HepG2 (cell line): ENCODE measurements around the gene HSPB6. TPM values are rescaled to one million over a fixed set of nuclear protein-coding genes. Genes with fewer than 3 reads are reported as not detected.
A peak's percentile ranks its signal among the peaks of the same experiment; 100 is the strongest.

Experiments
- ATAC-seq: fragments of 200-7000 bp; cut with Tn5 transposase; 3 replicates; pipeline ENCODE4 v1.9.1; 2020; ENCODE audit warnings: mild to moderate bottlenecking, moderate library complexity
- BruUV-seq: library from RNA; stranded (reverse); fragments of 400-500 nt; replicated peaks from 2 replicates; lab custom pipeline; 2021; lab: Mats Ljungman, UMichigan
- CTCF ChIA-PET: fragments of 300-600 bp; formaldehyde crosslinking; extraction: SDS; loops from one replicate; lab custom pipeline; 2021; ENCODE audit warnings: low total read pairs, inconsistent platforms, low intra/inter-chr PET ratio; lab: Yijun Ruan, JAX
- POLR2A ChIA-PET: fragments of 350-600 bp; sonication (Branson Sonifier 250); formaldehyde crosslinking; loops from one replicate; lab custom pipeline; 2020; ENCODE audit warnings: antibody characterized with exemption, inconsistent platforms; lab: Yijun Ruan, JAX
- DNase-seq: peaks from one replicate; pipeline ENCODE4 v3.0.0-alpha.2; 2015; ENCODE audit warnings: low spot score
- FAIRE-seq: peaks from 3 replicates; lab custom pipeline; 2011; peaks lifted over from hg19 to GRCh38; lab: Jason Lieb, UNC
- H2AFZ ChIP-seq: one replicate; pipeline ENCODE4 v1.6.1; 2011; ENCODE audit warnings: low read length, inconsistent platforms
- H3K27ac ChIP-seq: fragments of 300-600 bp; 3 replicates; pipeline ENCODE4 v1.8.0; 2011; ENCODE audit warnings: mixed run types, mild to moderate bottlenecking, mixed read lengths, low read length, inconsistent platforms; ENCODE audit not compliant: insufficient read depth; ENCODE audit errors: extremely low read length
- H3K27me3 ChIP-seq, 2 experiments: fragments of 200-600 bp in 1 of 2; 2 replicates in 1 of 2; 3 replicates in 1 of 2; pipeline versions ENCODE4 v1.6.0 to v1.8.0; 2011; ENCODE audit warnings: low read length in 2 of 2, mild to moderate bottlenecking in 2 of 2, moderate library complexity in 2 of 2, inconsistent platforms in 1 of 2; ENCODE audit not compliant: insufficient read depth in 2 of 2, control insufficient read depth in 1 of 2
- H3K36me3 ChIP-seq, 2 experiments: fragments of 200-600 bp in 1 of 2; replicated peaks in 1 of 2; 2 replicates in 1 of 2; 3 replicates in 1 of 2; pipeline versions ENCODE4 v1.5.1 to v1.8.0; 2011; ENCODE audit warnings: low read length in 2 of 2, inconsistent platforms in 1 of 2; ENCODE audit not compliant: insufficient read depth in 2 of 2, control insufficient read depth in 1 of 2
- H3K4me1 ChIP-seq: 2 replicates; pipeline ENCODE4 v1.5.1; 2012; ENCODE audit warnings: low read length, inconsistent platforms; ENCODE audit not compliant: insufficient read depth
- H3K4me2 ChIP-seq: 2 replicates; pipeline ENCODE4 v1.6.0; 2011; ENCODE audit warnings: low read depth, low read length, inconsistent platforms
- H3K4me3 ChIP-seq, 3 experiments: fragments of 200-600 bp in 1 of 3; sonication (generic), shearing (Covaris generic) in 1 of 3; replicated peaks in 1 of 3; 2 replicates each; pipeline ENCODE4 v1.5.1; 2011 to 2016; ENCODE audit warnings: low read length in 3 of 3, inconsistent platforms in 2 of 3, low read depth in 2 of 3, mild to moderate bottlenecking in 2 of 3, control low read depth in 1 of 3, mixed read lengths in 1 of 3; ENCODE audit not compliant: insufficient read depth in 1 of 3
- H3K79me2 ChIP-seq: one replicate; pipeline ENCODE4 v1.6.1; 2011; ENCODE audit warnings: low read length, inconsistent platforms; ENCODE audit not compliant: insufficient read depth
- H3K9ac ChIP-seq: 2 replicates; pipeline ENCODE4 v1.6.0; 2011; ENCODE audit warnings: mild to moderate bottlenecking, low read depth, low read length, inconsistent platforms; ENCODE audit not compliant: insufficient read depth
- H3K9me3 ChIP-seq: 2 replicates; pipeline ENCODE4 v1.5.1; 2012; ENCODE audit warnings: mild to moderate bottlenecking, low read length
- H4K20me1 ChIP-seq: 2 replicates; pipeline ENCODE4 v1.6.0; 2011; ENCODE audit warnings: inconsistent platforms, mild to moderate bottlenecking, low read length, moderate library complexity; ENCODE audit not compliant: insufficient read depth
- CHD2 ChIP-seq: IDR thresholded peaks from 2 replicates; pipeline ENCODE4 v1.6.1; 2011; ENCODE audit warnings: low read depth, low read length, improper control_type of control experiment
- FOXA1 ChIP-seq, 2 experiments: fragments of 450-650 bp in 1 of 2; sonication (generic) in 1 of 2; formaldehyde crosslinking in 1 of 2; IDR thresholded peaks; 2 replicates each; pipeline versions ENCODE4 v1.4.0 to v1.6.1; 2016 to 2020; ENCODE audit warnings: missing genetic modification reagents in 1 of 2
- HDAC2 ChIP-seq: sonication (generic); formaldehyde crosslinking; IDR thresholded peaks from 2 replicates; pipeline ENCODE4 v1.4.0; 2020; ENCODE audit warnings: missing genetic modification reagents
- HNRNPLL ChIP-seq: fragments of 200-400 bp; formaldehyde crosslinking; IDR thresholded peaks from 2 replicates; pipeline ENCODE4 v1.6.1; 2017; ENCODE audit warnings: mild to moderate bottlenecking, low read depth, low read length; ENCODE audit not compliant: poor library complexity, severe bottlenecking
- ISL2 ChIP-seq: sonication (generic); formaldehyde crosslinking; IDR thresholded peaks from 2 replicates; pipeline ENCODE4 v1.5.0; 2020; ENCODE audit warnings: missing genetic modification reagents
- JARID2 ChIP-seq: sonication (generic); formaldehyde crosslinking; IDR thresholded peaks from 2 replicates; pipeline ENCODE4 v1.8.1; 2023; ENCODE audit warnings: missing genetic modification reagents, inconsistent platforms; ENCODE audit not compliant: insufficient replicate concordance
- KLF6 ChIP-seq: IDR thresholded peaks from 2 replicates; pipeline ENCODE4 v1.8.0; 2016; ENCODE audit warnings: missing biosample characterization, missing genetic modification reagents
- NFYB ChIP-seq: sonication (generic); formaldehyde crosslinking; IDR thresholded peaks from 2 replicates; pipeline ENCODE4 v1.4.0; 2020; ENCODE audit warnings: missing genetic modification reagents
- RCOR2 ChIP-seq: IDR thresholded peaks from 2 replicates; pipeline ENCODE4 v1.6.1; 2016; ENCODE audit warnings: missing biosample characterization, missing genetic modification reagents
- RFX3 ChIP-seq: IDR thresholded peaks from 2 replicates; pipeline ENCODE4 v1.6.1; 2016; ENCODE audit warnings: missing biosample characterization, missing genetic modification reagents
- SALL2 ChIP-seq: sonication (generic); formaldehyde crosslinking; IDR thresholded peaks from 2 replicates; pipeline ENCODE4 v1.8.1; 2023; ENCODE audit warnings: mild to moderate bottlenecking, missing genetic modification reagents, inconsistent platforms
- SP5 ChIP-seq: IDR thresholded peaks from 2 replicates; pipeline ENCODE4 v1.6.1; 2016; ENCODE audit warnings: low read depth, borderline replicate concordance
- SRSF4 ChIP-seq: fragments of 200-400 bp; formaldehyde crosslinking; IDR thresholded peaks from one replicate; pipeline ENCODE4 v1.6.1; 2018; ENCODE audit warnings: mild to moderate bottlenecking, low read depth, low read length, moderate library complexity; ENCODE audit not compliant: poor library complexity, severe bottlenecking
- ZNF598 ChIP-seq: sonication (generic); formaldehyde crosslinking; IDR thresholded peaks from 2 replicates; pipeline ENCODE4 v1.5.1; 2020; ENCODE audit warnings: mild to moderate bottlenecking, missing genetic modification reagents, borderline replicate concordance
- WGBS: methylation state at CpG from one replicate; pipeline ENCODE4 v1.1.6; 2017; ENCODE audit warnings: low lambda C conversion rate; 5-methylcytosine and 5-hydroxymethylcytosine counted together
- in situ Hi-C: cut with HindIII; loops from 2 replicates; pipeline ENCODE4 v1.10.0; 2017; ENCODE audit warnings: low pct_unique_long_range_greater_than_20kb; ENCODE audit not compliant: extremely low pct_ligation_motif_present
- intact Hi-C: fragments of 100-400 bp; cut with micrococcal nuclease; formaldehyde crosslinking; loops from one replicate; pipeline ENCODE4 v1.10.0; 2022; ENCODE audit not compliant: unreplicated experiment
- polyA plus RNA-seq, 8 experiments: library from polyadenylated mRNA; depleted of rRNA in 3 of 8; stranded (reverse) in 7 of 8; unstranded in 1 of 8; fragments of >200 nt; fragmentation: Illumina TruSeq in 4 of 8; extraction: Trizol in 4 of 8; gene quantifications; 2 replicates each; pipeline versions ENCODE4 v1.2.1 to v1.2.3, GENCODE V29; 2011 to 2016; ENCODE audit warnings: low read depth in 4 of 8, missing spikeins in 1 of 8, mixed read lengths in 1 of 8; ENCODE audit not compliant: insufficient read depth in 1 of 8
- total RNA-seq, 5 experiments: library from RNA; depleted of rRNA; stranded (reverse); fragments of >200 nt; fragmentation: Illumina TruSeq; extraction: Trizol; gene quantifications; 2 replicates each; pipeline ENCODE4 v1.2.3, GENCODE V29; 2016; ENCODE audit warnings: low read depth in 1 of 5
- TF ChIP-seq, protein P1 (sequence below): sonication (generic); formaldehyde crosslinking; IDR thresholded peaks from 2 replicates; pipeline ENCODE4 v1.4.0; 2020; ENCODE audit warnings: missing genetic modification reagents
- TF ChIP-seq, protein P2 (sequence below): sonication (generic); formaldehyde crosslinking; conservative IDR thresholded peaks from 2 replicates; pipeline ENCODE4 v1.4.0; 2020; ENCODE audit warnings: mild to moderate bottlenecking, missing genetic modification reagents, moderate library complexity
- TF ChIP-seq, protein P3 (sequence below): sonication (generic); formaldehyde crosslinking; IDR thresholded peaks from 2 replicates; pipeline ENCODE4 v1.9.0; 2021; ENCODE audit warnings: missing genetic modification reagents, borderline replicate concordance

HSPB6 gene
- total and polyA plus RNA-seq, 2 of the 13 experiments (the other 11 are each of a cell fraction or from before 2014, with no cell fraction given) = 0.18 TPM; not detected in 1

DNA sequence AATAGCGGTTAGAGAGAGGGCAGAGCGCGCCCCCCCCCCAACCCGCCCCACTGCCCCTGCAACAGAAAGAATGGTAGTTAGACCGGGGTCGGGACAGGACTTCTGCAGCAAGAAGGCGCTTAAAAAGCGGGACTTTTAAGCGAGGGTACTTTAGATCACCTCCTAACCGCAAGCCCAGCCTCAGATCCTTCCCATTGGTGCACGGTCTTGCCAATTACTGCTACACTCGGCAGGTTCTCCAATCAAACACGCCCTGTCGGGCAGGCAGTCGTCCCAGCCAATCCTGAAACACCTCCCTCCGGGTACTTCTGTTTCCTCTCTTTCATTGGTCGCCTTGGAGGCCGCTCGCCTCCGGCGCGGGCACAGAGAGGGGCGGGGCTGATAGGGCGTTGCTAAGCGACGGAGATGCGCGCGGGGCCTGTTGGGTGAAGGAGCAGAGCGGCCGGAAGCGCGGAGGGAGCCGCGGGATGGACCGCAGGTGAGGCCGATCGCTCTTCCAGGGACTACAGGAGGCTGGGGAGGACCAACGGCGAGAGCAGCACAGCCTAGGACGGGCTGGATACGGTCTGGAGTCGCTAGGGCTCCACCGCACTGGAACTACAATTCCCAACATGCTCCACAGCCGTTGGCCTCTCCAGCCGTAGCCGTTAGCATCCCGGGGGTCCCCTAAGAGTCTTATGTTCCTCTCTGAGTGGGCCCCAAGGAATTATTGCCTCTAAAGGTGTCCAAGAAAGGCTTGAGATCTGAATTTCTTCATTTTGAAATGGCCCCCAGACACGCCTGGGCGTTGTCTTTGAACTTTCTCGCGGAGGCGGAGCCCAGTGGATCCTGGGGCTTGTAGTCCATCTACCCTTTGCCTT is 1.1 kb upstream of the HSPB6 start, which contains the start of gene PROSER3:
Gene PROSER3, plus strand, starts transcription at position 428 of the 860 bp plus-strand sequence. Its CDS starts 40 bp downstream, at position 468.
- Histone ChIP-seq H3K4me1 (peaks cover 20% of the 10 kb centered on the region), H3K4me2 (peak within 1 kb of the TSS; percentile 86), H3K27ac (peak within 1 kb of the TSS; percentile 83), H3K27me3 (no peaks in the 10 kb centered on the region), H3K36me3 (peaks cover 2 to 29% of the 10 kb centered on the region in 2 experiments; a peak in 4 of 5 replicates), H2AFZ (peak within 1 kb of the TSS; percentile 67), H3K4me3 (peak within 1 kb of the TSS; percentile 69 to 83 (median 80)), H3K9ac (peak within 1 kb of the TSS; percentile 82), H3K79me2 (peaks cover 6% of the 10 kb centered on the region), H4K20me1 (no peaks in the 10 kb centered on the region), H3K9me3 (no peaks in the 10 kb centered on the region)
- TSS peak; percentile 78 for BruUV-seq
- ChIA-PET POLR2A (interaction anchor here (0.7 to 1.5 kb wide), 4 partner anchors 9 to 17 kb away, joined by 3 to 17 read pairs (median 6); partner anchors contain the start of genes LIN37, PSENEN and U2AF1L4), CTCF (no interaction called here)
- ATAC-seq (peak; percentile 97), DNase-seq (peak; percentile 99), FAIRE-seq (peak; percentile 99)
- intact Hi-C loops (no loop called here), in situ Hi-C loops (no loop called here)
- WGBS = 1% methylated on average over 23 of the region's 53 CpGs
- no peak for TF ChIP-seq JARID2
- no peak for TF ChIP-seq SRSF4
- peak; percentile 36 for TF ChIP-seq HDAC2 (CRISPR knock-in tag)
- peak; percentile 38; the same call in 1 of the 2 replicates for TF ChIP-seq SALL2 (CRISPR knock-in tag)
- no peak for TF ChIP-seq ZNF598
- peak; percentile 59; the same call in 1 of the 2 replicates for TF ChIP-seq SP5 (CRISPR knock-in tag)
- TF ChIP-seq KLF6 = peak; percentile 32; the same call in 1 of the 2 replicates
- peak; percentile 44 for TF ChIP-seq HNRNPLL
- TF ChIP-seq, protein P1, sequence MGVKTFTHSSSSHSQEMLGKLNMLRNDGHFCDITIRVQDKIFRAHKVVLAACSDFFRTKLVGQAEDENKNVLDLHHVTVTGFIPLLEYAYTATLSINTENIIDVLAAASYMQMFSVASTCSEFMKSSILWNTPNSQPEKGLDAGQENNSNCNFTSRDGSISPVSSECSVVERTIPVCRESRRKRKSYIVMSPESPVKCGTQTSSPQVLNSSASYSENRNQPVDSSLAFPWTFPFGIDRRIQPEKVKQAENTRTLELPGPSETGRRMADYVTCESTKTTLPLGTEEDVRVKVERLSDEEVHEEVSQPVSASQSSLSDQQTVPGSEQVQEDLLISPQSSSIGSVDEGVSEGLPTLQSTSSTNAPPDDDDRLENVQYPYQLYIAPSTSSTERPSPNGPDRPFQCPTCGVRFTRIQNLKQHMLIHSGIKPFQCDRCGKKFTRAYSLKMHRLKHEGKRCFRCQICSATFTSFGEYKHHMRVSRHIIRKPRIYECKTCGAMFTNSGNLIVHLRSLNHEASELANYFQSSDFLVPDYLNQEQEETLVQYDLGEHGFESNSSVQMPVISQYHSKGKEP (CRISPR knock-in tag) = no peak
- peak; percentile 97 for TF ChIP-seq RFX3 (CRISPR knock-in tag)
- 0 out of 2 replicates have a peak, but pooled peaks have one; percentile 37 for TF ChIP-seq ISL2 (CRISPR knock-in tag)
- TF ChIP-seq FOXA1 (IDR thresholded peaks at IDR 0.05) = no peak
- no peak for TF ChIP-seq FOXA1 (CRISPR knock-in tag; IDR thresholded peaks at IDR 0.05)
- TF ChIP-seq, protein P2, sequence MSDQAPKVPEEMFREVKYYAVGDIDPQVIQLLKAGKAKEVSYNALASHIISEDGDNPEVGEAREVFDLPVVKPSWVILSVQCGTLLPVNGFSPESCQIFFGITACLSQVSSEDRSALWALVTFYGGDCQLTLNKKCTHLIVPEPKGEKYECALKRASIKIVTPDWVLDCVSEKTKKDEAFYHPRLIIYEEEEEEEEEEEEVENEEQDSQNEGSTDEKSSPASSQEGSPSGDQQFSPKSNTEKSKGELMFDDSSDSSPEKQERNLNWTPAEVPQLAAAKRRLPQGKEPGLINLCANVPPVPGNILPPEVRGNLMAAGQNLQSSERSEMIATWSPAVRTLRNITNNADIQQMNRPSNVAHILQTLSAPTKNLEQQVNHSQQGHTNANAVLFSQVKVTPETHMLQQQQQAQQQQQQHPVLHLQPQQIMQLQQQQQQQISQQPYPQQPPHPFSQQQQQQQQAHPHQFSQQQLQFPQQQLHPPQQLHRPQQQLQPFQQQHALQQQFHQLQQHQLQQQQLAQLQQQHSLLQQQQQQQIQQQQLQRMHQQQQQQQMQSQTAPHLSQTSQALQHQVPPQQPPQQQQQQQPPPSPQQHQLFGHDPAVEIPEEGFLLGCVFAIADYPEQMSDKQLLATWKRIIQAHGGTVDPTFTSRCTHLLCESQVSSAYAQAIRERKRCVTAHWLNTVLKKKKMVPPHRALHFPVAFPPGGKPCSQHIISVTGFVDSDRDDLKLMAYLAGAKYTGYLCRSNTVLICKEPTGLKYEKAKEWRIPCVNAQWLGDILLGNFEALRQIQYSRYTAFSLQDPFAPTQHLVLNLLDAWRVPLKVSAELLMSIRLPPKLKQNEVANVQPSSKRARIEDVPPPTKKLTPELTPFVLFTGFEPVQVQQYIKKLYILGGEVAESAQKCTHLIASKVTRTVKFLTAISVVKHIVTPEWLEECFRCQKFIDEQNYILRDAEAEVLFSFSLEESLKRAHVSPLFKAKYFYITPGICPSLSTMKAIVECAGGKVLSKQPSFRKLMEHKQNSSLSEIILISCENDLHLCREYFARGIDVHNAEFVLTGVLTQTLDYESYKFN = 0 out of 2 replicates have a peak, but pooled peaks have one; percentile 11
- TF ChIP-seq, protein P3, sequence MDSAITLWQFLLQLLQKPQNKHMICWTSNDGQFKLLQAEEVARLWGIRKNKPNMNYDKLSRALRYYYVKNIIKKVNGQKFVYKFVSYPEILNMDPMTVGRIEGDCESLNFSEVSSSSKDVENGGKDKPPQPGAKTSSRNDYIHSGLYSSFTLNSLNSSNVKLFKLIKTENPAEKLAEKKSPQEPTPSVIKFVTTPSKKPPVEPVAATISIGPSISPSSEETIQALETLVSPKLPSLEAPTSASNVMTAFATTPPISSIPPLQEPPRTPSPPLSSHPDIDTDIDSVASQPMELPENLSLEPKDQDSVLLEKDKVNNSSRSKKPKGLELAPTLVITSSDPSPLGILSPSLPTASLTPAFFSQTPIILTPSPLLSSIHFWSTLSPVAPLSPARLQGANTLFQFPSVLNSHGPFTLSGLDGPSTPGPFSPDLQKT (CRISPR knock-in tag) = peak; percentile 61; the same call in 1 of the 2 replicates
- TF ChIP-seq NFYB (CRISPR knock-in tag) = peak; percentile 98
- TF ChIP-seq RCOR2 (CRISPR knock-in tag) = no peak
- peak; percentile 75 for TF ChIP-seq CHD2
